Measurements from ENCODE around the gene CST6. TPM values are rescaled to one million over a fixed set of nuclear protein-coding genes. Genes with fewer than 3 reads are reported as not detected.
A peak's percentile ranks its signal among the peaks of the same experiment; 100 is the strongest.

Gene CST6
- polyA plus RNA-seq, 2 of the 4 experiments (the other 2 are of a cell fraction) = not detected

- H3K4me3 ChIP-seq = no peak overlapping the region
- TF ChIP-seq BCL3 (IDR thresholded peaks at IDR 0.05) (no peak), ZNF302 (CRISPR knock-in tag; IDR thresholded peaks at IDR 0.05) (no peak), EHF (CRISPR knock-in tag; IDR thresholded peaks at IDR 0.05) (no peak), CBX8 (IDR thresholded peaks at IDR 0.05) (no peak), MAZ (IDR thresholded peaks at IDR 0.05; ENCODE audit: borderline replicate concordance, low read depth, low read length) (no peak), MAX (IDR thresholded peaks at IDR 0.05) (no peak), CHD4 (IDR thresholded peaks at IDR 0.05; ENCODE audit: borderline replicate concordance) (no peak)
- TF ChIP-seq, protein P1, sequence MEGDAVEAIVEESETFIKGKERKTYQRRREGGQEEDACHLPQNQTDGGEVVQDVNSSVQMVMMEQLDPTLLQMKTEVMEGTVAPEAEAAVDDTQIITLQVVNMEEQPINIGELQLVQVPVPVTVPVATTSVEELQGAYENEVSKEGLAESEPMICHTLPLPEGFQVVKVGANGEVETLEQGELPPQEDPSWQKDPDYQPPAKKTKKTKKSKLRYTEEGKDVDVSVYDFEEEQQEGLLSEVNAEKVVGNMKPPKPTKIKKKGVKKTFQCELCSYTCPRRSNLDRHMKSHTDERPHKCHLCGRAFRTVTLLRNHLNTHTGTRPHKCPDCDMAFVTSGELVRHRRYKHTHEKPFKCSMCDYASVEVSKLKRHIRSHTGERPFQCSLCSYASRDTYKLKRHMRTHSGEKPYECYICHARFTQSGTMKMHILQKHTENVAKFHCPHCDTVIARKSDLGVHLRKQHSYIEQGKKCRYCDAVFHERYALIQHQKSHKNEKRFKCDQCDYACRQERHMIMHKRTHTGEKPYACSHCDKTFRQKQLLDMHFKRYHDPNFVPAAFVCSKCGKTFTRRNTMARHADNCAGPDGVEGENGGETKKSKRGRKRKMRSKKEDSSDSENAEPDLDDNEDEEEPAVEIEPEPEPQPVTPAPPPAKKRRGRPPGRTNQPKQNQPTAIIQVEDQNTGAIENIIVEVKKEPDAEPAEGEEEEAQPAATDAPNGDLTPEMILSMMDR (IDR thresholded peaks at IDR 0.05) = no peak
- H3K9me3 ChIP-seq = no peaks in the 10 kb centered on the region
- H3K4me2 ChIP-seq = no peak overlapping the region
- H3K27ac ChIP-seq = no peak overlapping the region
- H3K4me1 ChIP-seq = no peaks in the 10 kb centered on the region
- FAIRE-seq (no peak), ATAC-seq (no peak; a peak in 1 of 6 replicates), DNase-seq (ENCODE audit: low read depth in 1 of 2, low spot score in 1 of 2) (no peak)
- CTCF ChIA-PET = interaction anchor here (0.6 to 11.8 kb wide), 4 partner anchors 61 to 203 kb away, joined by 3 to 163 read pairs (median 4); partner anchors contain the start of genes AP5B1, CCDC85B, FIBP and MUS81
- WGBS (ENCODE audit: missing lambda C conversion rate) = 82% methylated on average over 21 of the region's 22 CpGs
- POLR2A ChIA-PET = interaction anchor here (0.7 kb wide), 1 partner anchor 175 kb away, joined by 5 read pairs; no protein-coding TSS in a partner anchor
Measured at GRCh38 chr11:65982824-65983588, 28.8 kb upstream of the CST6 start.

GRCh38 chr11:65983589-65983987 lies 28.2 kb upstream of the CST6 start:
- WGBS (ENCODE audit: missing lambda C conversion rate) = 64% methylated on average over 4 of the region's 5 CpGs
- TF ChIP-seq, protein P2, sequence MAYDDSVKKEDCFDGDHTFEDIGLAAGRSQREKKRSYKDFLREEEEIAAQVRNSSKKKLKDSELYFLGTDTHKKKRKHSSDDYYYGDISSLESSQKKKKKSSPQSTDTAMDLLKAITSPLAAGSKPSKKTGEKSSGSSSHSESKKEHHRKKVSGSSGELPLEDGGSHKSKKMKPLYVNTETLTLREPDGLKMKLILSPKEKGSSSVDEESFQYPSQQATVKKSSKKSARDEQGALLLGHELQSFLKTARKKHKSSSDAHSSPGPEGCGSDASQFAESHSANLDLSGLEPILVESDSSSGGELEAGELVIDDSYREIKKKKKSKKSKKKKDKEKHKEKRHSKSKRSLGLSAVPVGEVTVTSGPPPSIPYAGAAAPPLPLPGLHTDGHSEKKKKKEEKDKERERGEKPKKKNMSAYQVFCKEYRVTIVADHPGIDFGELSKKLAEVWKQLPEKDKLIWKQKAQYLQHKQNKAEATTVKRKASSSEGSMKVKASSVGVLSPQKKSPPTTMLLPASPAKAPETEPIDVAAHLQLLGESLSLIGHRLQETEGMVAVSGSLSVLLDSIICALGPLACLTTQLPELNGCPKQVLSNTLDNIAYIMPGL (CRISPR knock-in tag; IDR thresholded peaks at IDR 0.05; ENCODE audit: borderline replicate concordance) = no peak
- no peak for TF ChIP-seq HEYL (CRISPR knock-in tag; IDR thresholded peaks at IDR 0.05)
- FAIRE-seq (no peak), DNase-seq (ENCODE audit: low read depth in 1 of 2, low spot score in 1 of 2) (no peak), ATAC-seq (peak; percentile 6 to 12; a peak in 2 of 6 replicates)
- Histone ChIP-seq H3K27ac (no peak overlapping the region), H3K4me1 (no peaks in the 10 kb centered on the region), H3K4me2 (no peak overlapping the region), H3K9me3 (no peaks in the 10 kb centered on the region), H3K4me3 (no peak overlapping the region)
- ChIA-PET POLR2A (no interaction called here), CTCF (interaction anchor here (1.2 to 11.8 kb wide), 4 partner anchors 39 to 203 kb away, joined by 3 to 163 read pairs (median 8); partner anchors contain the start of genes AP5B1, CCDC85B, FIBP and MUS81)

DNA sequence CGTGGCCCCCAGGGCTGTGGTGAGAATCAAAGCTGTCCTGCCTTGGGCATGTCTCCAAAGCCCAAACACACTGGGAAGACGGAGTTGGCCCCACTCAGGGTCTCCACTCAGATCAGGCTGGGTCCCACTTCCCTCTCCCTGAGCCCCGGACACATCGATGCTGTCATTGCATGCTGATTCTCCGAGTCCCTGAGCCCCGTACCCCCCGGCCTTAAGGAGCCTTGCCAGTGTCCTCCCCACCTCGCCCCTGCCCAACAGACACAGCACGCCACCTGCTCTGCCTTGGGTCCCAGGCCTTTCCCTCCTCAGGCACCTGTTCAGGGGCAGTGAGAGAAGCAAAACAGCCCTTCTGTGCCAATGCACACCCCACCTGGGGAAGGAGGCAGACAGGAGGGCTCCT lies 24.5 kb upstream of the CST6 start:
- FAIRE-seq (no peak), ATAC-seq (no peak), DNase-seq (ENCODE audit: low read depth in 1 of 2, low spot score in 1 of 2) (no peak)
- Histone ChIP-seq H3K4me3 (no peak overlapping the region), H3K27ac (no peak overlapping the region), H3K4me2 (no peak overlapping the region), H3K4me1 (no peaks in the 10 kb centered on the region), H3K9me3 (no peaks in the 10 kb centered on the region)
- ChIA-PET POLR2A (no interaction called here), CTCF (interaction anchor here (1.1 to 11.8 kb wide), 8 partner anchors 9 to 282 kb away, joined by 3 to 171 read pairs (median 6); partner anchors contain the start of genes CCDC85B, EFEMP2, FIBP and MUS81)
- WGBS (ENCODE audit: missing lambda C conversion rate) = 85% methylated on average over 9 of the region's 9 CpGs
- TF ChIP-seq, protein P1 (IDR thresholded peaks at IDR 0.05) = no peak
- TF ChIP-seq JUN (IDR thresholded peaks at IDR 0.05) = no peak
- TF ChIP-seq RCOR1 (IDR thresholded peaks at IDR 0.05; ENCODE audit: low read depth, low read length) = no peak
- TF ChIP-seq CHD4 (IDR thresholded peaks at IDR 0.05; ENCODE audit: borderline replicate concordance) = no peak
- no peak for TF ChIP-seq RARB (CRISPR knock-in tag; IDR thresholded peaks at IDR 0.05)
- TF ChIP-seq, protein P3, sequence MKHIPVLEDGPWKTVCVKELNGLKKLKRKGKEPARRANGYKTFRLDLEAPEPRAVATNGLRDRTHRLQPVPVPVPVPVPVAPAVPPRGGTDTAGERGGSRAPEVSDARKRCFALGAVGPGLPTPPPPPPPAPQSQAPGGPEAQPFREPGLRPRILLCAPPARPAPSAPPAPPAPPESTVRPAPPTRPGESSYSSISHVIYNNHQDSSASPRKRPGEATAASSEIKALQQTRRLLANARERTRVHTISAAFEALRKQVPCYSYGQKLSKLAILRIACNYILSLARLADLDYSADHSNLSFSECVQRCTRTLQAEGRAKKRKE (CRISPR knock-in tag; IDR thresholded peaks at IDR 0.05; ENCODE audit: low read depth) = no peak
- no peak for TF ChIP-seq USF2 (IDR thresholded peaks at IDR 0.05)
- no peak for TF ChIP-seq ZSCAN20 (CRISPR knock-in tag; IDR thresholded peaks at IDR 0.05)
- TF ChIP-seq EHF (CRISPR knock-in tag; IDR thresholded peaks at IDR 0.05) = no peak
- no peak for TF ChIP-seq TP53 (CRISPR knock-in tag; IDR thresholded peaks at IDR 0.05)
- TF ChIP-seq, protein P4, sequence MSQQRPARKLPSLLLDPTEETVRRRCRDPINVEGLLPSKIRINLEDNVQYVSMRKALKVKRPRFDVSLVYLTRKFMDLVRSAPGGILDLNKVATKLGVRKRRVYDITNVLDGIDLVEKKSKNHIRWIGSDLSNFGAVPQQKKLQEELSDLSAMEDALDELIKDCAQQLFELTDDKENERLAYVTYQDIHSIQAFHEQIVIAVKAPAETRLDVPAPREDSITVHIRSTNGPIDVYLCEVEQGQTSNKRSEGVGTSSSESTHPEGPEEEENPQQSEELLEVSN (IDR thresholded peaks at IDR 0.05; ENCODE audit: borderline replicate concordance, low read depth) = no peak

All from A549 (cell line).